CD8-positive, alpha-beta memory T cell (primary cell): ENCODE measurements around the gene DEPDC7. TPM values are rescaled to one million over a fixed set of nuclear protein-coding genes. Genes with fewer than 3 reads are reported as not detected.

Source experiments
- CTCF ChIA-PET: fragments of 350-600 bp; sonication (Branson Sonifier 250); formaldehyde crosslinking; loops from one replicate; lab custom pipeline; 2021; ENCODE audit warnings: antibody characterized with exemption; lab: Charles Lee
- POLR2A ChIA-PET: fragments of 350-600 bp; sonication (Branson Sonifier 250); formaldehyde crosslinking; loops from one replicate; lab custom pipeline; 2021; ENCODE audit warnings: antibody characterized with exemption; lab: Charles Lee
- DNase-seq, 5 donors: peaks; one replicate each; pipeline versions ENCODE4 v3.0.0 to v3.0.0-alpha.2; 2020 to 2022; ENCODE audit warnings: mixed read lengths in 1 of 5
- H3K27ac ChIP-seq: one replicate; pipeline ENCODE4 v1.7.0; 2013; ENCODE audit warnings: low read depth, mild to moderate bottlenecking, low read length, moderate library complexity
- H3K27me3 ChIP-seq: 2 replicates; pipeline ENCODE4 v1.7.0; 2013; ENCODE audit warnings: low read length, mild to moderate bottlenecking; ENCODE audit not compliant: insufficient read depth, poor library complexity, severe bottlenecking
- H3K36me3 ChIP-seq: 2 replicates; pipeline ENCODE4 v1.7.0; 2013; ENCODE audit warnings: mild to moderate bottlenecking, low read length, moderate library complexity; ENCODE audit not compliant: insufficient read depth
- H3K4me1 ChIP-seq: 2 replicates; pipeline ENCODE4 v1.7.0; 2013; ENCODE audit warnings: mild to moderate bottlenecking, low read length, moderate library complexity; ENCODE audit not compliant: insufficient read depth
- H3K4me3 ChIP-seq: 2 replicates; pipeline ENCODE4 v1.7.0; 2013; ENCODE audit warnings: mild to moderate bottlenecking, low read length
- H3K9me3 ChIP-seq: 2 replicates; pipeline ENCODE4 v1.7.0; 2013; ENCODE audit warnings: mild to moderate bottlenecking, low read length
- H3K27ac Mint-ChIP-seq, 8 donors: one replicate each; pipeline ENCODE4 v1.8.0; 2020 to 2021; ENCODE audit warnings: mixed read lengths in 8 of 8, mild to moderate bottlenecking in 6 of 8, inconsistent platforms in 3 of 8, moderate library complexity in 3 of 8
- H3K27me3 Mint-ChIP-seq, 2 donors: one replicate each; pipeline ENCODE4 v1.8.0; 2020 to 2021; ENCODE audit warnings: mixed read lengths in 2 of 2, mild to moderate bottlenecking in 1 of 2, moderate library complexity in 1 of 2
- H3K36me3 Mint-ChIP-seq, 3 donors: one replicate each; pipeline ENCODE4 v1.8.0; 2020 to 2021; ENCODE audit warnings: mixed read lengths in 3 of 3, inconsistent platforms in 1 of 3, mild to moderate bottlenecking in 1 of 3
- H3K4me1 Mint-ChIP-seq, 3 donors: one replicate each; pipeline ENCODE4 v1.8.0; 2020 to 2021; ENCODE audit warnings: mixed read lengths in 3 of 3, inconsistent platforms in 1 of 3, mild to moderate bottlenecking in 1 of 3
- H3K4me3 Mint-ChIP-seq, 7 donors: one replicate each; pipeline ENCODE4 v1.8.0; 2020 to 2021; ENCODE audit warnings: mixed read lengths in 7 of 7, mild to moderate bottlenecking in 6 of 7, moderate library complexity in 4 of 7, inconsistent platforms in 2 of 7
- H3K9me3 Mint-ChIP-seq, 5 donors: one replicate each; pipeline ENCODE4 v1.8.0; 2020 to 2022; ENCODE audit warnings: mixed read lengths in 5 of 5, mild to moderate bottlenecking in 3 of 5, moderate library complexity in 2 of 5, inconsistent platforms in 1 of 5
- polyA plus RNA-seq: library from polyadenylated mRNA; unstranded; fragments of 300-500 nt; fragmentation: Illumina TruSeq; gene quantifications from one replicate; pipeline ENCODE4 v1.2.3, GENCODE V29; 2021
- total RNA-seq, 2 experiments: library from RNA; stranded (reverse); gene quantifications; one replicate each; pipeline ENCODE4 v1.2.3, GENCODE V29; 2021

The DEPDC7 gene
- total and polyA plus RNA-seq, 3 experiments from 2014 or later, result 0.15 to 1.8 (median 1.7) TPM

DNA sequence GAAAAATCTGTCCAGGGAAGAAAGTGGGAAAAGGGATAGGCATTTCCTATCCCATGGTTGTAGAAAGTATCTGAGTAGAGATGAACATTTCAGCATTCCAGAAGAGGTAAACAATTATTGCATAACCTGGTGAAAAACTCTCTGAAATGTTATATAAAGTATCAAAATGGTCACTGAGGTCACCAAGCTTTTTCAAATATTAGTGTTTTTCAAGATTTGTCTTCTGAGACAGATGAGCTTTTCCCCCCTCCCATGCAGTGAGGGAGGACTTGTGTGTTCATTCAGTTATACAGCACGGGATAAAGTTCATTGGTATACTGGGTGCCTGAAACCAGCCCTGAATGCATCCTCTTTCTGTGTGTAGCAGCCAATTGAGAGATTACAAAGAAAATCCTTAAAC is 1.9 kb upstream of the DEPDC7 start:
- Mint-ChIP-seq H3K36me3 (no peaks in the 10 kb centered on the region), H3K4me1 (peaks cover 19 to 56% (median 27%) of the 10 kb centered on the region in 3 donors), H3K4me3 (no peak overlapping the region), H3K9me3 (no peaks in the 10 kb centered on the region), H3K27ac (no peak overlapping the region), H3K27me3 (peaks cover 16 to 32% of the 10 kb centered on the region in 2 donors)
- Histone ChIP-seq H3K27me3 (no peaks in the 10 kb centered on the region), H3K4me3 (no peak overlapping the region), H3K27ac (no peak overlapping the region), H3K36me3 (no peaks in the 10 kb centered on the region), H3K9me3 (no peaks in the 10 kb centered on the region), H3K4me1 (peaks cover 19% of the 10 kb centered on the region)
- CTCF ChIA-PET, result interaction anchor here (0.5 to 1.6 kb wide), 3 partner anchors 9 to 20 kb away, joined by 3 to 5 read pairs (median 4); no protein-coding TSS in a partner anchor
- DNase-seq, result no peak
- POLR2A ChIA-PET, result no interaction called here

DNA sequence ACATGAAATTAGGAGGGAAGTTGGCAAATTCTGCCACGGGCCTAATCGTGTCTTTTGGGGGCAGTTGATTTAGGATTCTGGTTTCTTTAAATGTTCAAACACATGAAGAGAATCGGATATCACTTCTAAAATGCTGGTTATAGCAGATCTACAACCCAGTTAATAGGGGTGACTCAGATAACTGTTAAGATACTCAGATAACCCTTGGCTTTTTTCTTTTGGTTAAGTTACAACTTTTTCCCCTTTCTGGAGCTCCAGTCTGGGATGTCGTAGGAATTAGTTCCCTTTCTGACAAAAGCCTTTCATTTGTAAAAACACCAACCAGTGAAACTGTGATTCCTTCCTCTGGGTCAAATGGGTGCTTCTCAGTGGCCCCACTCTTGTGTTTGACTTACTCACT is 976 bp downstream of the DEPDC7 start:
- DNase-seq, result no peak
- Histone ChIP-seq H3K4me3 (no peak overlapping the region), H3K4me1 (peaks cover 16% of the 10 kb centered on the region), H3K9me3 (no peaks in the 10 kb centered on the region), H3K27ac (no peak overlapping the region), H3K36me3 (no peaks in the 10 kb centered on the region), H3K27me3 (no peaks in the 10 kb centered on the region)
- H3K27me3 Mint-ChIP-seq, result peaks cover 22 to 46% of the 10 kb centered on the region in 2 donors
- no peaks in the 10 kb centered on the region for H3K36me3 Mint-ChIP-seq
- no peaks in the 10 kb centered on the region for H3K9me3 Mint-ChIP-seq
- ChIA-PET CTCF (interaction anchor here (1.0 to 1.4 kb wide), 5 partner anchors 8 to 49 kb away, joined by 3 to 5 read pairs (median 4); no protein-coding TSS in a partner anchor), POLR2A (no interaction called here)
- H3K4me3 Mint-ChIP-seq, result peak overlapping the region; percentile 71 to 93 (median 77)
- no peak overlapping the region for H3K27ac Mint-ChIP-seq
- peaks cover 12 to 42% (median 14%) of the 10 kb centered on the region in 3 donors for H3K4me1 Mint-ChIP-seq

DNA sequence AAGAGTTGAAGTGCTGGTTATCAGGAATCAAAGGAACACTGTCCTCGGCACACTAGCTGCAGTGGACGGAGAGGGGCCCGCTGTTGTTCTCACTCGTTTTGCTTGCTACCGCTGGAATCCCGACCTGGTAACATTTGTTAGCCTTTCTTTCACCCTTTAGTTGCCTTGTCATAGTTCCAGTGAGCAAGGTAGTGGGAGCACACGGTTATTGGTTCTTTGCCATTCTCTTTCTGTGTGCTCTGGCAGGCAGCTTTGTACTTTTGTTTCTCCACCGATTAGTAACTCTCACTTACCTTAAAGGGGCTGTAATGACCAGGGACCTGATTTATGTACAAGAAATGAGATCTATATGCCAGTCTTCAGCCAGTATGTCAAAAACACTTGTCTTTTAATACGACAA is 1.8 kb downstream of the DEPDC7 start:
- peaks cover 15% of the 10 kb centered on the region for H3K4me1 ChIP-seq
- ChIA-PET CTCF (interaction anchor here (1.3 kb wide), 1 partner anchor 15 kb away, joined by 4 read pairs; no protein-coding TSS in a partner anchor), POLR2A (no interaction called here)
- no peaks in the 10 kb centered on the region for H3K36me3 ChIP-seq
- peak overlapping the region in 2 of 7 donors; percentile 0 to 76 for H3K4me3 Mint-ChIP-seq
- H3K27ac Mint-ChIP-seq, result no peak overlapping the region
- no peak overlapping the region for H3K27ac ChIP-seq
- H3K4me3 ChIP-seq, result no peak overlapping the region
- H3K4me1 Mint-ChIP-seq, result peaks cover 7 to 42% (median 9%) of the 10 kb centered on the region in 3 donors
- no peaks in the 10 kb centered on the region for H3K9me3 ChIP-seq
- H3K9me3 Mint-ChIP-seq, result no peaks in the 10 kb centered on the region
- peaks cover 22 to 46% of the 10 kb centered on the region in 2 donors for H3K27me3 Mint-ChIP-seq
- no peak for DNase-seq
- no peaks in the 10 kb centered on the region for H3K36me3 Mint-ChIP-seq
- H3K27me3 ChIP-seq, result no peaks in the 10 kb centered on the region

DNA sequence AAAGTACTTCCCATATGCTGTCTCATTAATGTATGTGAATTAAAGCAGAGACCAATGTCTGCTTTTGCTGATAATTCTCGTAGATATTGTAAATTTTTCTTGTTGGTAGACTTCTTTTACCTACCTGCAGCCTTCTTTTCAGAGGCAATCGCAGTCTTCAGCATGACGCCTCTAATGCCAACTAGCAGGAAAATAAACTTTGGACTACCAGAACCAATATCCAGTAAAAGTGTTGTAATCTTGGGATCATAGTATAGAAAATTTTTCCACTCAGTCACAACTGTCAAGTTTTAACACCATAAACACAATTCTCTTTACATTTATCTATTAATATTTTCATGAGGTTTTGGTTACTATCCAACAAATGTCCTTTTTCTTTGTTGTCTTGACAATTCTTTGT is 2.3 kb downstream of the DEPDC7 start:
- no peak overlapping the region for H3K4me3 ChIP-seq
- no peak overlapping the region for H3K27ac ChIP-seq
- Mint-ChIP-seq H3K4me3 (peak overlapping the region in 1 of 7 donors; percentile 76), H3K9me3 (no peaks in the 10 kb centered on the region), H3K36me3 (no peaks in the 10 kb centered on the region), H3K27ac (no peak overlapping the region), H3K4me1 (peaks cover 7 to 39% (median 7%) of the 10 kb centered on the region in 3 donors), H3K27me3 (peaks cover 24 to 46% of the 10 kb centered on the region in 2 donors)
- no peaks in the 10 kb centered on the region for H3K9me3 ChIP-seq
- DNase-seq, result no peak
- H3K27me3 ChIP-seq, result no peaks in the 10 kb centered on the region
- H3K36me3 ChIP-seq, result no peaks in the 10 kb centered on the region
- ChIA-PET POLR2A (no interaction called here), CTCF (interaction anchor here (1.3 kb wide), 1 partner anchor 15 kb away, joined by 4 read pairs; no protein-coding TSS in a partner anchor)
- H3K4me1 ChIP-seq, result peaks cover 12% of the 10 kb centered on the region

DNA sequence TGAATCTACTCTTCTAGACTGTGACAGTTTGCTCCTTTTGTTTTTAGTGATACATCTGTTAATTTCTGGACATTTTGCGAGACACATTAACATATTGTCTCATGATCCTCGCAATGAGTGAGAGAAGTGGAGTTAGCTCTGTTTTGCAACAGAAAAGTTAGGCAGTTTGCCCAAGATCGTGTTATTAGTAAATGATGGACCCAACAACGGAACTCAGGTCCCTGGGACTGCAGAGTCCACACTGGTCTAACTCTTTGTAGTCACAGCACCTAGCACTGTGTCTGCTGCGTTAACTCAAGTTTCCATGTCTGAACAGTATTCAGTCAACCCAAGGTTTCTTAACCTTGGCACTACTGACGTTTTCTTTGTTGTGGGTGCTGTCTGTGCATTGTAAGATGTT is 3.2 kb downstream of the DEPDC7 start:
- POLR2A ChIA-PET, result no interaction called here
- peaks cover 24 to 46% of the 10 kb centered on the region in 2 donors for H3K27me3 Mint-ChIP-seq

DNA sequence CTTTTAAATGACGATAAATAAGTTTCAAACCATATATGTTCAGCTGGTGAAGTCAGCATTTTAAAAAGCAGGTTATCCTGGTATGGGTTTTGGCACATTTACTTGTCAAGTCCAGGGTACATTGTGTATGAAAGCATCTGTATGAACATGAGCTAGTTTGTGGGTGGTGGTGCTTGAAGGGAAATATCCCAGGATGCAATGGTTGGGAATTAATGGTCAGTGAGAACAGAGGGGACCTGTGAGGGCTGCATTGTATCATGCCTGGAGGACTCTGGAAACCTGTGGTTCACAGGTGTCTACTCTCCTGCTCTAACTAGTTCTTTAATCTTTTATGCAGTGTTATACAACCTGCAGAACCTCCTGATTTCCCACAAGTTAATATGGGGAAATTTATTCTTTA is 5.8 kb downstream of the DEPDC7 start:
- Mint-ChIP-seq H3K4me3 (no peak overlapping the region), H3K27ac (no peak overlapping the region), H3K36me3 (no peaks in the 10 kb centered on the region), H3K9me3 (no peaks in the 10 kb centered on the region), H3K4me1 (peaks cover 2 to 18% (median 2%) of the 10 kb centered on the region in 3 donors), H3K27me3 (peaks cover 19 to 40% of the 10 kb centered on the region in 2 donors)
- Histone ChIP-seq H3K36me3 (no peaks in the 10 kb centered on the region), H3K9me3 (no peaks in the 10 kb centered on the region), H3K27me3 (no peaks in the 10 kb centered on the region), H3K4me1 (peaks cover 12% of the 10 kb centered on the region), H3K27ac (no peak overlapping the region), H3K4me3 (no peak overlapping the region)
- ChIA-PET POLR2A (interaction anchor here (0.6 to 0.9 kb wide), 2 partner anchors 17 to 23 kb away, joined by 3 read pairs; partner anchors contain the start of gene TCP11L1), CTCF (interaction anchor here (0.9 to 2.7 kb wide), 2 partner anchors 10 to 44 kb away, joined by 4 to 11 read pairs; no protein-coding TSS in a partner anchor)
- no peak for DNase-seq

More for the DNA sequence above, 3.2 kb downstream of the DEPDC7 start:
- DNase-seq, result no peak
- Histone ChIP-seq H3K27ac (no peak overlapping the region), H3K4me3 (no peak overlapping the region), H3K4me1 (peaks cover 12% of the 10 kb centered on the region), H3K9me3 (no peaks in the 10 kb centered on the region), H3K27me3 (no peaks in the 10 kb centered on the region), H3K36me3 (no peaks in the 10 kb centered on the region)
- H3K36me3 Mint-ChIP-seq, result no peaks in the 10 kb centered on the region
- no peak overlapping the region for H3K4me3 Mint-ChIP-seq
- peaks cover 7 to 33% (median 7%) of the 10 kb centered on the region in 3 donors for H3K4me1 Mint-ChIP-seq
- H3K27ac Mint-ChIP-seq, result no peak overlapping the region
- no peaks in the 10 kb centered on the region for H3K9me3 Mint-ChIP-seq
- CTCF ChIA-PET, result interaction anchor here (0.9 kb wide), 1 partner anchor 47 kb away, joined by 4 read pairs; no protein-coding TSS in a partner anchor

DNA sequence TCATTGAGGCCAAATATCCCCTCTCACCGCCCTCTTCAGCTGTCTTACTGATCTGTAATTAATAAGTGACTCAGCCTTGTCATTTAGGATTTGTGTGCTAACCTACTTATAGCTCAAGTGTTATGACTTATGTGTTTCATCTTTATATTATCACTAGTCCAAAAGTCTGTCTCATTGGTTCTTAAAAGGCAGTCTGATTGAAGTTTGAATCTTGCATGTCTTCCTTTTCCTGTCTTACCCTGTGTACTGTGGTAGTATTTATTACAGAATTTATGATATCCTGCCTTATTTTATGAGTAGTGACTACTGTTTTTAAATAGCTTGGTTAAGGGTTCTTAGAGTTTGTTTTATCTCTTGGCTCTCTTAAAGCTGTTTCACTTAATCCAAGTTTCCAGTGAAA is 6.3 kb downstream of the DEPDC7 start:
- CTCF ChIA-PET, result interaction anchor here (0.9 to 2.7 kb wide), 5 partner anchors 8 to 44 kb away, joined by 3 to 11 read pairs (median 5); partner anchors contain the start of gene TCP11L1

DNA sequence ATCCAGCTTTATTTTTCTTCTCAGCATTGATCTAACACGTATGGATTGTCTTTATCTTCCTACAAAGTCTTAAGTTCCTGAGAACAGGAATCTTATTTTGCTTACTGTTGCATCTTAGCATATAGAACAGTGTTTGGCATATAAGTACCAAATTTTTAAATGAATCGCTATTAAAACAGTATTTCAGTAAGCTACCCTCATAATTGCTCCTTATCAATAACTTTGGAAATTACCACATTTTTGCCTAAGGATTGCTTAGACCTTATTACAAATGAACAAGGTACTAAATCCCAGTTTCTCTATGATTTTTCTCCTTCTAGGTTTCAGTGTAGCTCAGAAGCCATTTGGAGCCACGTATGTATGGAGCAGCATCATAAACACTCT is 9.7 kb downstream of the DEPDC7 start:
- no peak overlapping the region for H3K4me3 ChIP-seq
- H3K9me3 ChIP-seq, result no peaks in the 10 kb centered on the region
- peaks cover 12% of the 10 kb centered on the region for H3K4me1 ChIP-seq
- no peaks in the 10 kb centered on the region for H3K9me3 Mint-ChIP-seq
- H3K36me3 Mint-ChIP-seq, result no peaks in the 10 kb centered on the region
- no peak overlapping the region for H3K4me3 Mint-ChIP-seq
- peaks cover 0 to 6% (median 2%) of the 10 kb centered on the region in 3 donors for H3K4me1 Mint-ChIP-seq
- ChIA-PET CTCF (interaction anchor here (1.7 to 2.0 kb wide), 2 partner anchors 9 kb away, joined by 5 to 9 read pairs; partner anchors contain the start of gene DEPDC7), POLR2A (interaction anchor here (0.6 to 1.7 kb wide), 2 partner anchors 14 to 235 kb away, joined by 3 to 4 read pairs; partner anchors contain the start of gene TCP11L1)
- peaks cover 4 to 8% of the 10 kb centered on the region in 2 donors for H3K27me3 Mint-ChIP-seq
- no peaks in the 10 kb centered on the region for H3K36me3 ChIP-seq
- no peak overlapping the region for H3K27ac ChIP-seq
- H3K27ac Mint-ChIP-seq, result no peak overlapping the region
- DNase-seq, result no peak
- H3K27me3 ChIP-seq, result no peaks in the 10 kb centered on the region

More for the DNA sequence above, 6.3 kb downstream of the DEPDC7 start:
- Mint-ChIP-seq H3K4me1 (peaks cover 0 to 13% (median 2%) of the 10 kb centered on the region in 3 donors), H3K36me3 (no peaks in the 10 kb centered on the region), H3K27me3 (peaks cover 19 to 36% of the 10 kb centered on the region in 2 donors), H3K27ac (peak overlapping the region in 1 of 8 donors; percentile 83), H3K9me3 (no peaks in the 10 kb centered on the region), H3K4me3 (no peak overlapping the region)
- POLR2A ChIA-PET, result interaction anchor here (0.6 to 0.9 kb wide), 2 partner anchors 17 to 23 kb away, joined by 3 read pairs; partner anchors contain the start of gene TCP11L1
- DNase-seq, result no peak
- no peaks in the 10 kb centered on the region for H3K27me3 ChIP-seq
- no peaks in the 10 kb centered on the region for H3K36me3 ChIP-seq
- peaks cover 12% of the 10 kb centered on the region for H3K4me1 ChIP-seq
- no peak overlapping the region for H3K4me3 ChIP-seq
- H3K9me3 ChIP-seq, result no peaks in the 10 kb centered on the region
- no peak overlapping the region for H3K27ac ChIP-seq
